HCT116 (cell line): ENCODE data around the gene LMO7. TPM values are rescaled to one million over a fixed set of nuclear protein-coding genes. Genes with fewer than 3 reads are reported as not detected.

Source experiments
- ATAC-seq: fragments of 200-7000 bp; cut with Tn5 transposase; 2 replicates; pipeline ENCODE4 v1.9.1; 2020; ENCODE audit warnings: mild to moderate bottlenecking, moderate library complexity
- BruUV-seq: library from RNA; stranded (reverse); fragments of 400-500 nt; replicated peaks from 2 replicates; lab custom pipeline; 2021; lab: Mats Ljungman, UMichigan
- CTCF ChIA-PET: fragments of 300-600 bp; sonication (Branson Sonifier 250); formaldehyde crosslinking; loops from one replicate; lab custom pipeline; 2021; ENCODE audit warnings: antibody characterized with exemption; lab: Charles Lee
- POLR2A ChIA-PET: fragments of 300-600, 350-600 bp; sonication (Branson Sonifier 250); formaldehyde crosslinking; loops from one replicate; lab custom pipeline; 2021; ENCODE audit warnings: antibody characterized with exemption; lab: Charles Lee
- RAD21 ChIA-PET, 2 experiments: fragments of 300-600 bp; sonication (Branson Sonifier 250); formaldehyde crosslinking; loops; one replicate each; lab custom pipeline; 2023; ENCODE audit warnings: low total read pairs in 2 of 2; ENCODE audit not compliant: uncharacterized antibody in 2 of 2, unreplicated experiment in 2 of 2, low non-redundant PET in 1 of 2; lab: Charles Lee
- DNase-seq: peaks from one replicate; pipeline ENCODE4 v3.0.0-alpha.2; 2010; ENCODE audit warnings: low read depth, low spot score
- H2AFZ ChIP-seq: fragments of 200-600 bp; shearing (Covaris generic), sonication (generic); 2 replicates; pipeline ENCODE4 v1.6.1; 2017; ENCODE audit warnings: low read depth, mixed run types, mixed read lengths, antibody characterized with exemption, low read length; ENCODE audit not compliant: poor library complexity, severe bottlenecking
- H3K27ac ChIP-seq: 2 replicates; pipeline ENCODE4 v1.5.1; 2012; ENCODE audit warnings: low read depth, low read length
- H3K27me3 ChIP-seq: fragments of 200-600 bp; sonication (generic); 2 replicates; pipeline ENCODE4 v1.6.1; 2016; ENCODE audit warnings: mixed run types, low read length, mixed read lengths; ENCODE audit not compliant: insufficient read depth
- H3K36me3 ChIP-seq, 2 experiments: fragments of 200-500 bp in 1 of 2; fragments of 200-600 bp in 1 of 2; sonication (Bioruptor generic) in 1 of 2; sonication (generic) in 1 of 2; 2 replicates each; pipeline versions ENCODE4 v1.5.1 to v1.6.1; 2014 to 2016; ENCODE audit warnings: low read length in 2 of 2, inconsistent platforms in 1 of 2, mixed read lengths in 1 of 2, mixed run types in 1 of 2; ENCODE audit not compliant: insufficient read depth in 2 of 2, control insufficient read depth in 1 of 2
- H3K4me1 ChIP-seq, 2 experiments: fragments of 200-600 bp in 1 of 2; sonication (generic) in 1 of 2; 2 replicates each; pipeline versions ENCODE4 v1.5.1 to v1.6.1; 2012 to 2017; ENCODE audit warnings: low read length in 2 of 2, inconsistent platforms in 1 of 2, mild to moderate bottlenecking in 1 of 2, mixed read lengths in 1 of 2, mixed run types in 1 of 2, moderate library complexity in 1 of 2; ENCODE audit not compliant: insufficient read depth in 2 of 2, control insufficient read depth in 1 of 2
- H3K4me2 ChIP-seq: fragments of 200-600 bp; sonication (generic); 2 replicates; pipeline ENCODE4 v1.6.1; 2017; ENCODE audit warnings: mixed run types, low read length, mixed read lengths
- H3K4me3 ChIP-seq, 2 experiments: fragments of 200-600 bp in 1 of 2; sonication (generic) in 1 of 2; replicated peaks in 1 of 2; 2 replicates each; pipeline ENCODE4 v1.5.1; 2011 to 2016; ENCODE audit warnings: low read length in 2 of 2, control low read depth in 1 of 2, low read depth in 1 of 2, mild to moderate bottlenecking in 1 of 2, mixed read lengths in 1 of 2, mixed run types in 1 of 2
- H3K79me2 ChIP-seq: fragments of 200-600 bp; sonication (generic); 2 replicates; pipeline ENCODE4 v1.6.1; 2017; ENCODE audit warnings: mild to moderate bottlenecking, mixed run types, low read length, moderate library complexity, mixed read lengths; ENCODE audit not compliant: insufficient read depth
- H3K9ac ChIP-seq: fragments of 200-600 bp; sonication (generic); 2 replicates; pipeline ENCODE4 v1.6.1; 2016; ENCODE audit warnings: low read length, mixed read lengths
- H3K9me2 ChIP-seq: fragments of 200-600 bp; sonication (generic), shearing (Covaris generic); 2 replicates; pipeline ENCODE4 v1.6.1; 2017; ENCODE audit warnings: mixed run types, mild to moderate bottlenecking, moderate library complexity; ENCODE audit not compliant: insufficient read depth
- H3K9me3 ChIP-seq, 2 experiments: fragments of 200-500 bp in 1 of 2; fragments of 200-600 bp in 1 of 2; sonication (Bioruptor generic) in 1 of 2; sonication (generic) in 1 of 2; 2 replicates each; pipeline ENCODE4 v1.6.1; 2014 to 2017; ENCODE audit warnings: low read length in 2 of 2, mixed read lengths in 2 of 2, inconsistent platforms in 1 of 2, low read depth in 1 of 2, mild to moderate bottlenecking in 1 of 2, mixed run types in 1 of 2, moderate library complexity in 1 of 2; ENCODE audit not compliant: control insufficient read depth in 1 of 2, insufficient read depth in 1 of 2
- H4K20me1 ChIP-seq: fragments of 200-600 bp; sonication (generic), shearing (Covaris generic); 2 replicates; pipeline ENCODE4 v1.6.1; 2017; ENCODE audit warnings: mixed run types, mild to moderate bottlenecking, moderate library complexity; ENCODE audit not compliant: insufficient read depth
- ATF3 ChIP-seq: IDR thresholded peaks from 2 replicates; pipeline ENCODE4 v1.6.1; 2012
- CBX3 ChIP-seq: IDR thresholded peaks from 2 replicates; pipeline ENCODE4 v1.6.1; 2012; ENCODE audit warnings: low read depth
- CEBPB ChIP-seq: IDR thresholded peaks from 2 replicates; pipeline ENCODE4 v1.6.1; 2012; ENCODE audit warnings: low read depth
- CTCF ChIP-seq, 3 experiments: fragments of 200-600 bp in 1 of 3; sonication (generic) in 1 of 3; IDR thresholded peaks in 2 of 3; conservative IDR thresholded peaks in 1 of 3; 2 replicates each; pipeline ENCODE4 v1.5.1; 2012 to 2017; ENCODE audit warnings: low read depth in 2 of 3, low read length in 2 of 3, antibody characterized with exemption in 1 of 3, borderline replicate concordance in 1 of 3, control low read depth in 1 of 3, mild to moderate bottlenecking in 1 of 3, mixed read lengths in 1 of 3, mixed run types in 1 of 3, moderate library complexity in 1 of 3; ENCODE audit not compliant: insufficient read depth in 1 of 3
- EGR1 ChIP-seq: IDR thresholded peaks from 2 replicates; pipeline ENCODE4 v1.6.1; 2012; ENCODE audit warnings: low read depth
- EZH2phosphoT487 ChIP-seq: fragments of 200-600 bp; IDR thresholded peaks from 2 replicates; pipeline ENCODE4 v1.6.1; 2018; ENCODE audit warnings: antibody characterized with exemption, borderline replicate concordance
- JUND ChIP-seq: IDR thresholded peaks from 2 replicates; pipeline ENCODE4 v1.6.1; 2012
- MAX ChIP-seq: IDR thresholded peaks from 2 replicates; pipeline ENCODE4 v1.6.1; 2012
- POLR2A ChIP-seq: IDR thresholded peaks from 2 replicates; pipeline ENCODE4 v1.7.0; 2011; ENCODE audit warnings: borderline replicate concordance; ENCODE audit not compliant: insufficient read depth, insufficient read length; ENCODE audit errors: extremely low read depth
- POLR2AphosphoS5 ChIP-seq: IDR thresholded peaks from 2 replicates; pipeline ENCODE4 v1.6.1; 2011; ENCODE audit warnings: mild to moderate bottlenecking, low read depth, low read length, moderate library complexity
- RAD21 ChIP-seq: IDR thresholded peaks from 2 replicates; pipeline ENCODE4 v1.6.1; 2012; ENCODE audit warnings: low read depth, mild to moderate bottlenecking
- REST ChIP-seq: IDR thresholded peaks from 2 replicates; pipeline ENCODE4 v1.6.1; 2012; ENCODE audit warnings: low read depth
- SRF ChIP-seq: IDR thresholded peaks from 2 replicates; pipeline ENCODE4 v1.6.1; 2012; ENCODE audit warnings: low read depth
- TCF7L2 ChIP-seq: IDR thresholded peaks from 2 replicates; pipeline ENCODE4 v1.7.0; 2011; ENCODE audit warnings: borderline replicate concordance, inconsistent platforms; ENCODE audit not compliant: insufficient read depth, insufficient read length; ENCODE audit errors: extremely low read depth
- ZBTB33 ChIP-seq: IDR thresholded peaks from 2 replicates; pipeline ENCODE4 v1.6.1; 2011; ENCODE audit warnings: mild to moderate bottlenecking, low read length, moderate library complexity; ENCODE audit not compliant: insufficient replicate concordance; ENCODE audit errors: extremely low read depth
- ZFX ChIP-seq: fragments of 450-650 bp; IDR thresholded peaks from 2 replicates; pipeline ENCODE4 v1.6.1; 2017
- ZNF274 ChIP-seq: fragments of 200-500 bp; sonication (Bioruptor generic); IDR thresholded peaks from 2 replicates; pipeline ENCODE4 v1.6.1; 2014; ENCODE audit warnings: mild to moderate bottlenecking, low read depth, low read length, inconsistent platforms
- intact Hi-C: fragments of 100-400 bp; cut with micrococcal nuclease; formaldehyde crosslinking; loops from 2 replicates; pipeline ENCODE4 v1.10.0; 2022
- total RNA-seq: library from RNA; stranded (reverse); gene quantifications from one replicate; pipeline ENCODE4 v1.2.1, GENCODE V29; 2021; ENCODE audit not compliant: unreplicated experiment

Gene LMO7
- total RNA-seq, 1 experiment from 2014 or later, result 8.1 TPM

GRCh38 chr13:75760131-75761021 is 124.2 kb downstream of the LMO7 start:
- no peak overlapping the region for H3K27ac ChIP-seq
- ChIA-PET RAD21 (interaction anchor here in 1 of 2 experiments (1.3 kb wide), 1 partner anchor 65 kb away, joined by 4 read pairs; no protein-coding TSS in a partner anchor), POLR2A (interaction anchor here (0.6 kb wide), 1 partner anchor 10 kb away, joined by 3 read pairs; no protein-coding TSS in a partner anchor), CTCF (interaction anchor here (1.2 to 2.0 kb wide), 2 partner anchors 56 to 65 kb away, joined by 3 to 8 read pairs; no protein-coding TSS in a partner anchor)
- intact Hi-C loops, result no loop called here
- no peak overlapping the region for H3K9ac ChIP-seq
- H3K79me2 ChIP-seq, result no peaks in the 10 kb centered on the region
- H3K4me3 ChIP-seq, result peak overlapping the region; percentile 0 to 48; a peak in 2 of 4 replicates
- ATAC-seq (peak; percentile 96), DNase-seq (peak; percentile 37)
- no peaks in the 10 kb centered on the region for H3K9me3 ChIP-seq
- no peaks in the 10 kb centered on the region for H3K27me3 ChIP-seq
- no peaks in the 10 kb centered on the region for H3K36me3 ChIP-seq
- no TSS peak for BruUV-seq
- H3K4me2 ChIP-seq, result peak overlapping the region; percentile 77
- peak overlapping the region; percentile 47 for H2AFZ ChIP-seq
- H4K20me1 ChIP-seq, result no peaks in the 10 kb centered on the region
- peaks cover 0 to 17% of the 10 kb centered on the region in 2 experiments; a peak in 3 of 4 replicates for H3K4me1 ChIP-seq
- no peaks in the 10 kb centered on the region for H3K9me2 ChIP-seq
- TF ChIP-seq ATF3, result no peak
- no peak for TF ChIP-seq EGR1
- no peak for TF ChIP-seq TCF7L2
- TF ChIP-seq ZFX, result no peak
- TF ChIP-seq ZNF274, result no peak
- TF ChIP-seq MAX, result 0 out of 2 replicates have a peak, but pooled peaks have one; percentile 18
- TF ChIP-seq REST, result no peak
- TF ChIP-seq POLR2AphosphoS5, result no peak
- no peak; the same call in 1 of the 2 replicates for TF ChIP-seq RAD21
- no peak for TF ChIP-seq CEBPB
- no peak for TF ChIP-seq SRF
- TF ChIP-seq JUND, result peak; percentile 9; the same call in 1 of the 2 replicates
- no peak for TF ChIP-seq ZBTB33
- no peak for TF ChIP-seq CBX3
- no peak for TF ChIP-seq EZH2phosphoT487
- no peak for TF ChIP-seq POLR2A
- peak in 1 of 3 experiments; percentile 35; a peak in 1 of 6 replicates for TF ChIP-seq CTCF (IDR thresholded peaks at IDR 0.05 in 2 of 3, conservative IDR thresholded peaks at IDR 0.05 in 1 of 3; ENCODE audit: borderline replicate concordance in 1 of 3, insufficient read depth in 1 of 3, low read depth in 2 of 3, low read length in 2 of 3)
- TF ChIP-seq, all 23 proteins: peak for 3
